ENCODE data around the gene BRICD5.

BRICD5 gene

DNA sequence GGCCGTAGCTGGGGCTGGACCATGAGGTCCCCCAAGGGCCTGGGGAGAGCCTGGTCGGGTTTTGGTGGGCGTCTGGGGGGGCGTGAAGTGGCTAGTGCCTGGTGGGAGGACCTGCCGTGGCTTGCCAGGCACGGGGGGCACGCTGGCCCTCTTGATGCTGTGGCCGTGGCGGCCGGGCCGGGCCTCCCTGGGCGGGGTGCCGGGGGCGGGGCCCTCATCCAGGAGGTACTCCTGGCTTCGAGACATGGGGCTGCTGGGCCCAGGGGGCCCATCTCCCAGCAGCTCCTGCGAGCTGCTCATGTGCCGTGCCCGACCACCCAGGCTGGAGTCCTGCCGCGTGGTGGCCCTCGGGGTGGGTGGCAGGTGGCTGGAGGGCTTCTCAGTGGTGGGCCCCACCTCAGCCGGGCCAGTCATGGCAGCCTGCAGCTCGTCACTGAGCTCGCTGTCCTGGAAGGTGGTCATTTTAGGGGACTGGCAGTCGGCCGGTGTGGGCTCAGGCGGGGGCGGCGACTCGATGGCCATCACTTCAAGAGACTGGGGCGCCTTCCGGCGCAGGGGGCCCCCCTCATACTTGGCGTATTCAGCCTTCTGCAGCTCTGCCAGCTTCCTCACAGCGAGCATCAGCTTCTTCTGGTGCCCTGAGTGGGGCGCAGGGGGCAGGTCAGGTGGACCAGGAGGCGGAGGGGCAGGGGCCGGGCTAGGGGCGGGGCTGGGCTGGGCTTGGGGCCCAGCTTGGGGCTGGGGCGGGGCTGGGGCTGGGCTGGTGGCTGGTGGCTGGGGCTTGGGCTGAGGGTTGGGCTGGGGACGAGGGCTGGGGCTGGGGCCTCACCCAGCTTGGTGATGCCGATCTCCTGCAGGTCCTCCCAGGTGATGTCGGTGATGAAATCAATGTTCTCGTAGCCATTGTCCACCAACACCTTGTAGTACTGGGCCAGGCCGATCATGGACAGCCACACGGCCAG, 29.4 kb downstream of the BRICD5 start:
- Histone ChIP-seq H3K4me1 (ENCODE audit: control insufficient read depth, insufficient read depth, low read length) (no peaks in the 10 kb centered on the region), H3K36me3 (ENCODE audit: control insufficient read depth in 2 of 2, insufficient read depth in 1 of 2, low read length in 2 of 2) (peaks cover 0 to 30% of the 10 kb centered on the region in 2 experiments; a peak in 1 of 3 replicates), H3K4me3 (ENCODE audit: low read depth, low read length) (no peak overlapping the region), H3K9me3 (ENCODE audit: control insufficient read depth, insufficient read depth, low read depth, low read length) (no peaks in the 10 kb centered on the region), H3K27ac (ENCODE audit: extremely low read depth, low read depth, low read length) (no peak overlapping the region)
- POLR2A ChIA-PET: interaction anchor here (1.1 to 1.3 kb wide), 2 partner anchors 26 to 30 kb away, joined by 7 to 13 read pairs; partner anchors contain the start of gene TRAF7
- CTCF ChIA-PET: no interaction called here
- TF ChIP-seq ZNF670 (tag by site-specific recombination; IDR thresholded peaks at IDR 0.05; ENCODE audit: low read depth) (no peak), ZBTB48 (tag by site-specific recombination; IDR thresholded peaks at IDR 0.05) (no peak), ZNF473 (tag by site-specific recombination; IDR thresholded peaks at IDR 0.05) (no peak), MYNN (tag by site-specific recombination; IDR thresholded peaks at IDR 0.05; ENCODE audit: borderline replicate concordance) (no peak), YY1 (tag by site-specific recombination; IDR thresholded peaks at IDR 0.05) (no peak), ZNF791 (tag by site-specific recombination; IDR thresholded peaks at IDR 0.05) (no peak), ZNF426 (tag by site-specific recombination; IDR thresholded peaks at IDR 0.05) (no peak), KLF1 (tag by site-specific recombination; IDR thresholded peaks at IDR 0.05) (peak; percentile 77), GFI1B (tag by site-specific recombination; IDR thresholded peaks at IDR 0.05) (no peak), ZNF549 (tag by site-specific recombination; IDR thresholded peaks at IDR 0.05) (no peak), OVOL3 (tag by site-specific recombination; IDR thresholded peaks at IDR 0.05) (no peak), GLIS2 (tag by site-specific recombination; IDR thresholded peaks at IDR 0.05) (peak; percentile 52), ZSCAN23 (tag by site-specific recombination; IDR thresholded peaks at IDR 0.05) (no peak), ZNF248 (tag by site-specific recombination; IDR thresholded peaks at IDR 0.05) (no peak), ZNF221 (tag by site-specific recombination; IDR thresholded peaks at IDR 0.05; ENCODE audit: borderline replicate concordance) (no peak), ZNF560 (tag by site-specific recombination; IDR thresholded peaks at IDR 0.05; ENCODE audit: borderline replicate concordance) (no peak), ZXDB (tag by site-specific recombination; IDR thresholded peaks at IDR 0.05) (no peak)
- TF ChIP-seq, protein P1, sequence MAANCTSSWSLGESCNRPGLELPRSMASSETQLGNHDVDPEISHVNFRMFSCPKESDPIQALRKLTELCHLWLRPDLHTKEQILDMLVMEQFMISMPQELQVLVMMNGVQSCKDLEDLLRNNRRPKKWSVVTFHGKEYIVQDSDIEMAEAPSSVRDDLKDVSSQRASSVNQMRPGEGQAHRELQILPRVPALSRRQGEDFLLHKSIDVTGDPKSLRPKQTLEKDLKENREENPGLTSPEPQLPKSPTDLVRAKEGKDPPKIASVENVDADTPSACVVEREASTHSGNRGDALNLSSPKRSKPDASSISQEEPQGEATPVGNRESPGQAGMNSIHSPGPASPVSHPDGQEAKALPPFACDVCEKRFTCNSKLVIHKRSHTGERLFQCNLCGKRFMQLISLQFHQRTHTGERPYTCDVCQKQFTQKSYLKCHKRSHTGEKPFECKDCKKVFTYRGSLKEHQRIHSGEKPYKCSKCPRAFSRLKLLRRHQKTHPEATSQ (tag by site-specific recombination; IDR thresholded peaks at IDR 0.05): no peak
- TF ChIP-seq, protein P2, sequence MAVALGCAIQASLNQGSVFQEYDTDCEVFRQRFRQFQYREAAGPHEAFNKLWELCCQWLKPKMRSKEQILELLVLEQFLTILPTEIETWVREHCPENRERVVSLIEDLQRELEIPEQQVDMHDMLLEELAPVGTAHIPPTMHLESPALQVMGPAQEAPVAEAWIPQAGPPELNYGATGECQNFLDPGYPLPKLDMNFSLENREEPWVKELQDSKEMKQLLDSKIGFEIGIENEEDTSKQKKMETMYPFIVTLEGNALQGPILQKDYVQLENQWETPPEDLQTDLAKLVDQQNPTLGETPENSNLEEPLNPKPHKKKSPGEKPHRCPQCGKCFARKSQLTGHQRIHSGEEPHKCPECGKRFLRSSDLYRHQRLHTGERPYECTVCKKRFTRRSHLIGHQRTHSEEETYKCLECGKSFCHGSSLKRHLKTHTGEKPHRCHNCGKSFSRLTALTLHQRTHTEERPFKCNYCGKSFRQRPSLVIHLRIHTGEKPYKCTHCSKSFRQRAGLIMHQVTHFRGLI (tag by site-specific recombination; IDR thresholded peaks at IDR 0.05): peak; percentile 53; the same call in 1 of the 2 replicates
- TF ChIP-seq, protein P3, sequence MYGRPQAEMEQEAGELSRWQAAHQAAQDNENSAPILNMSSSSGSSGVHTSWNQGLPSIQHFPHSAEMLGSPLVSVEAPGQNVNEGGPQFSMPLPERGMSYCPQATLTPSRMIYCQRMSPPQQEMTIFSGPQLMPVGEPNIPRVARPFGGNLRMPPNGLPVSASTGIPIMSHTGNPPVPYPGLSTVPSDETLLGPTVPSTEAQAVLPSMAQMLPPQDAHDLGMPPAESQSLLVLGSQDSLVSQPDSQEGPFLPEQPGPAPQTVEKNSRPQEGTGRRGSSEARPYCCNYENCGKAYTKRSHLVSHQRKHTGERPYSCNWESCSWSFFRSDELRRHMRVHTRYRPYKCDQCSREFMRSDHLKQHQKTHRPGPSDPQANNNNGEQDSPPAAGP (tag by site-specific recombination; IDR thresholded peaks at IDR 0.05): no peak
- TF ChIP-seq, protein P4, sequence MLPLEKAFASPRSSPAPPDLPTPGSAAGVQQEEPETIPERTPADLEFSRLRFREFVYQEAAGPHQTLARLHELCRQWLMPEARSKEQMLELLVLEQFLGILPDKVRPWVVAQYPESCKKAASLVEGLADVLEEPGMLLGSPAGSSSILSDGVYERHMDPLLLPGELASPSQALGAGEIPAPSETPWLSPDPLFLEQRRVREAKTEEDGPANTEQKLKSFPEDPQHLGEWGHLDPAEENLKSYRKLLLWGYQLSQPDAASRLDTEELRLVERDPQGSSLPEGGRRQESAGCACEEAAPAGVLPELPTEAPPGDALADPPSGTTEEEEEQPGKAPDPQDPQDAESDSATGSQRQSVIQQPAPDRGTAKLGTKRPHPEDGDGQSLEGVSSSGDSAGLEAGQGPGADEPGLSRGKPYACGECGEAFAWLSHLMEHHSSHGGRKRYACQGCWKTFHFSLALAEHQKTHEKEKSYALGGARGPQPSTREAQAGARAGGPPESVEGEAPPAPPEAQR (tag by site-specific recombination; IDR thresholded peaks at IDR 0.05): no peak
- TF ChIP-seq, protein P5, sequence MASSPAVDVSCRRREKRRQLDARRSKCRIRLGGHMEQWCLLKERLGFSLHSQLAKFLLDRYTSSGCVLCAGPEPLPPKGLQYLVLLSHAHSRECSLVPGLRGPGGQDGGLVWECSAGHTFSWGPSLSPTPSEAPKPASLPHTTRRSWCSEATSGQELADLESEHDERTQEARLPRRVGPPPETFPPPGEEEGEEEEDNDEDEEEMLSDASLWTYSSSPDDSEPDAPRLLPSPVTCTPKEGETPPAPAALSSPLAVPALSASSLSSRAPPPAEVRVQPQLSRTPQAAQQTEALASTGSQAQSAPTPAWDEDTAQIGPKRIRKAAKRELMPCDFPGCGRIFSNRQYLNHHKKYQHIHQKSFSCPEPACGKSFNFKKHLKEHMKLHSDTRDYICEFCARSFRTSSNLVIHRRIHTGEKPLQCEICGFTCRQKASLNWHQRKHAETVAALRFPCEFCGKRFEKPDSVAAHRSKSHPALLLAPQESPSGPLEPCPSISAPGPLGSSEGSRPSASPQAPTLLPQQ (tag by site-specific recombination; IDR thresholded peaks at IDR 0.05): peak; percentile 91
- TF ChIP-seq, protein P6, sequence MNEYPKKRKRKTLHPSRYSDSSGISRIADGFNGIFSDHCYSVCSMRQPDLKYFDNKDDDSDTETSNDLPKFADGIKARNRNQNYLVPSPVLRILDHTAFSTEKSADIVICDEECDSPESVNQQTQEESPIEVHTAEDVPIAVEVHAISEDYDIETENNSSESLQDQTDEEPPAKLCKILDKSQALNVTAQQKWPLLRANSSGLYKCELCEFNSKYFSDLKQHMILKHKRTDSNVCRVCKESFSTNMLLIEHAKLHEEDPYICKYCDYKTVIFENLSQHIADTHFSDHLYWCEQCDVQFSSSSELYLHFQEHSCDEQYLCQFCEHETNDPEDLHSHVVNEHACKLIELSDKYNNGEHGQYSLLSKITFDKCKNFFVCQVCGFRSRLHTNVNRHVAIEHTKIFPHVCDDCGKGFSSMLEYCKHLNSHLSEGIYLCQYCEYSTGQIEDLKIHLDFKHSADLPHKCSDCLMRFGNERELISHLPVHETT (tag by site-specific recombination; IDR thresholded peaks at IDR 0.05): no peak
- TF ChIP-seq, protein P7, sequence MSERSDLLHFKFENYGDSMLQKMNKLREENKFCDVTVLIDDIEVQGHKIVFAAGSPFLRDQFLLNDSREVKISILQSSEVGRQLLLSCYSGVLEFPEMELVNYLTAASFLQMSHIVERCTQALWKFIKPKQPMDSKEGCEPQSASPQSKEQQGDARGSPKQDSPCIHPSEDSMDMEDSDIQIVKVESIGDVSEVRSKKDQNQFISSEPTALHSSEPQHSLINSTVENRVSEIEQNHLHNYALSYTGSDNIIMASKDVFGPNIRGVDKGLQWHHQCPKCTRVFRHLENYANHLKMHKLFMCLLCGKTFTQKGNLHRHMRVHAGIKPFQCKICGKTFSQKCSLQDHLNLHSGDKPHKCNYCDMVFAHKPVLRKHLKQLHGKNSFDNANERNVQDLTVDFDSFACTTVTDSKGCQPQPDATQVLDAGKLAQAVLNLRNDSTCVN (tag by site-specific recombination; optimal IDR thresholded peaks at IDR 0.05): peak; percentile 11
